CD14-positive monocyte (primary cell): ENCODE data around the gene SLC47A1. TPM values are rescaled to one million over a fixed set of nuclear protein-coding genes. Genes with fewer than 3 reads are reported as not detected.
A peak's percentile ranks its signal among the peaks of the same experiment; 100 is the strongest.
"Not testable (repeated sequence)": the region's sequence is repeated elsewhere in the genome, so short reads cannot be mapped to it uniquely, and the experiment has no call there.

Source experiments
- DNase-seq, 3 donors: peaks; one replicate each; pipeline ENCODE4 v3.0.0-alpha.2; 2011 to 2022
- H2AFZ ChIP-seq: 2 replicates; pipeline ENCODE4 v1.6.0; 2012; ENCODE audit warnings: mild to moderate bottlenecking, low read depth, low read length, inconsistent platforms; ENCODE audit not compliant: insufficient read depth, poor library complexity, severe bottlenecking
- H3K27ac ChIP-seq, 2 donors: 1 replicate in 1 of 2; 2 replicates in 1 of 2; pipeline ENCODE4 v1.5.1; 2012 to 2013; ENCODE audit warnings: low read length in 2 of 2, control low read depth in 1 of 2, inconsistent platforms in 1 of 2, low read depth in 1 of 2, mild to moderate bottlenecking in 1 of 2
- H3K27me3 ChIP-seq, 2 donors: one replicate each; pipeline versions ENCODE4 v1.6.0 to v1.6.1; 2011 to 2013; ENCODE audit warnings: low read length in 2 of 2; ENCODE audit not compliant: control insufficient read depth in 2 of 2, insufficient read depth in 2 of 2
- H3K36me3 ChIP-seq, 2 donors: replicated peaks in 1 of 2; 1 replicate in 1 of 2; 2 replicates in 1 of 2; pipeline versions ENCODE4 v1.5.1 to v1.6.1; 2012 to 2013; ENCODE audit warnings: low read length in 2 of 2, control low read depth in 1 of 2, inconsistent platforms in 1 of 2, mild to moderate bottlenecking in 1 of 2; ENCODE audit not compliant: insufficient read depth in 2 of 2, control insufficient read depth in 1 of 2
- H3K4me1 ChIP-seq, 2 donors: 1 replicate in 1 of 2; 2 replicates in 1 of 2; pipeline versions ENCODE4 v1.5.1 to v1.6.1; 2012 to 2013; ENCODE audit warnings: low read length in 2 of 2, control low read depth in 1 of 2, inconsistent platforms in 1 of 2, mild to moderate bottlenecking in 1 of 2, moderate library complexity in 1 of 2; ENCODE audit not compliant: insufficient read depth in 2 of 2, control insufficient read depth in 1 of 2
- H3K4me2 ChIP-seq: replicated peaks from 2 replicates; pipeline ENCODE3; 2012; ENCODE audit warnings: low read length, moderate library complexity, mild to moderate bottlenecking; ENCODE audit not compliant: poor library complexity, severe bottlenecking; ENCODE audit errors: extremely low read depth
- H3K4me3 ChIP-seq, 3 experiments: fragments of 200-600 bp in 1 of 3; sonication (generic) in 1 of 3; replicated peaks in 1 of 3; 1 replicate in 2 of 3; 2 replicates in 1 of 3; pipeline ENCODE4 v1.5.1; 2011 to 2013; ENCODE audit warnings: low read length in 3 of 3, mild to moderate bottlenecking in 3 of 3, control low read depth in 2 of 3, low read depth in 2 of 3, inconsistent platforms in 1 of 3, moderate library complexity in 1 of 3
- H3K79me2 ChIP-seq: 2 replicates; pipeline ENCODE4 v1.6.0; 2012; ENCODE audit warnings: mild to moderate bottlenecking, control low read depth, inconsistent platforms, low read length, moderate library complexity; ENCODE audit not compliant: insufficient read depth
- H3K9ac ChIP-seq: 2 replicates; pipeline ENCODE4 v1.6.0; 2017; ENCODE audit warnings: low read length, mild to moderate bottlenecking; ENCODE audit not compliant: insufficient read depth, poor library complexity, severe bottlenecking
- H3K9me3 ChIP-seq, 2 donors: replicated peaks in 1 of 2; 1 replicate in 1 of 2; 2 replicates in 1 of 2; pipeline versions ENCODE4 v1.5.1 to v1.6.1; 2012 to 2013; ENCODE audit warnings: low read length in 2 of 2, control low read depth in 1 of 2; ENCODE audit not compliant: control insufficient read depth in 1 of 2, insufficient read depth in 1 of 2
- H4K20me1 ChIP-seq: 2 replicates; pipeline ENCODE4 v1.6.0; 2012; ENCODE audit warnings: mild to moderate bottlenecking, low read length, control low read depth, moderate library complexity; ENCODE audit not compliant: insufficient read depth
- H3K27ac Mint-ChIP-seq, 7 donors: one replicate each; pipeline ENCODE4 v1.8.0; 2020; ENCODE audit warnings: mild to moderate bottlenecking in 7 of 7, mixed read lengths in 7 of 7, moderate library complexity in 6 of 7, inconsistent platforms in 2 of 7
- H3K27me3 Mint-ChIP-seq, 3 donors: one replicate each; pipeline ENCODE4 v1.8.0; 2021 to 2022; ENCODE audit warnings: low read depth in 3 of 3, mild to moderate bottlenecking in 3 of 3, mixed read lengths in 3 of 3, moderate library complexity in 3 of 3, inconsistent platforms in 1 of 3
- H3K36me3 Mint-ChIP-seq, 2 donors: one replicate each; pipeline ENCODE4 v1.8.0; 2020; ENCODE audit warnings: mixed read lengths in 2 of 2, inconsistent platforms in 1 of 2, mild to moderate bottlenecking in 1 of 2
- H3K4me1 Mint-ChIP-seq: one replicate; pipeline ENCODE4 v1.8.0; 2020; ENCODE audit warnings: mild to moderate bottlenecking, mixed read lengths
- H3K4me3 Mint-ChIP-seq, 2 donors: one replicate each; pipeline ENCODE4 v1.8.0; 2020; ENCODE audit warnings: mild to moderate bottlenecking in 2 of 2, mixed read lengths in 2 of 2, moderate library complexity in 1 of 2
- H3K9me3 Mint-ChIP-seq, 7 donors: one replicate each; pipeline ENCODE4 v1.8.0; 2020 to 2022; ENCODE audit warnings: mixed read lengths in 7 of 7, mild to moderate bottlenecking in 6 of 7, moderate library complexity in 6 of 7, inconsistent platforms in 2 of 7
- CTCF ChIP-seq: fragments of 200-600 bp; IDR thresholded peaks from one replicate; pipeline ENCODE4 v1.8.0; 2022; ENCODE audit warnings: antibody characterized with exemption, mild to moderate bottlenecking
- WGBS: methylation state at CpG from one replicate; pipeline ENCODE4 v1.1.5; 2013; ENCODE audit warnings: missing lambda C conversion rate; ENCODE audit not compliant: insufficient coverage; 5-methylcytosine and 5-hydroxymethylcytosine counted together
- intact Hi-C, 2 donors: fragments of 100-400 bp; cut with micrococcal nuclease; formaldehyde crosslinking; loops; one replicate each; pipeline versions ENCODE4 v1.15.0 to v1.15.1; 2023
- polyA plus RNA-seq, 3 donors: library from polyadenylated mRNA; depleted of rRNA in 1 of 3; unstranded in 2 of 3; stranded (reverse) in 1 of 3; fragments of 300-500 nt in 2 of 3; fragments of >200 nt in 1 of 3; fragmentation: Illumina TruSeq in 2 of 3; gene quantifications; 1 replicate in 2 of 3; 2 replicates in 1 of 3; pipeline ENCODE4 v1.2.3, GENCODE V29; 2012 to 2021

The SLC47A1 gene
- polyA plus RNA-seq, 3 donors = 0.44 to 2.0 (median 0.49) TPM

GRCh38 chr17:19582152-19582551 is 48.5 kb downstream of the SLC47A1 start:
- H4K20me1 ChIP-seq, H3K4me3 Mint-ChIP-seq, H3K4me1 Mint-ChIP-seq, DNase-seq, H3K36me3 Mint-ChIP-seq, H3K4me3 ChIP-seq, intact Hi-C loops, H3K36me3 ChIP-seq, H3K27ac ChIP-seq, H3K9ac ChIP-seq, H3K79me2 ChIP-seq, H3K9me3 Mint-ChIP-seq, H3K4me2 ChIP-seq, H2AFZ ChIP-seq, H3K9me3 ChIP-seq: not testable (repeated sequence)
- peaks cover 9 to 25% of the 10 kb centered on the region in 2 donors for H3K27me3 ChIP-seq
- 97% methylated on average over 9 of the region's 13 CpGs for WGBS
- Mint-ChIP-seq H3K27ac (peak overlapping the region in 1 of 7 donors; percentile 0), H3K27me3 (peaks cover 17 to 34% (median 34%) of the 10 kb centered on the region in 3 donors)
- peaks cover 7 to 12% of the 10 kb centered on the region in 2 donors for H3K4me1 ChIP-seq

- peaks cover 7 to 21% of the 10 kb centered on the region in 2 donors for H3K27me3 ChIP-seq
- no peaks in the 10 kb centered on the region for H3K79me2 ChIP-seq
- H3K4me1 Mint-ChIP-seq = peaks cover 5% of the 10 kb centered on the region
- no peak overlapping the region for H3K4me3 ChIP-seq
- no peak for TF ChIP-seq CTCF
- no peak overlapping the region for H3K4me2 ChIP-seq
- H3K36me3 ChIP-seq = no peaks in the 10 kb centered on the region
- peak overlapping the region in 1 of 7 donors; percentile 7 for H3K27ac Mint-ChIP-seq
- no peak overlapping the region for H2AFZ ChIP-seq
- H3K9ac ChIP-seq = no peak overlapping the region
- 98% methylated on average over 4 of the region's 8 CpGs for WGBS
- H3K36me3 Mint-ChIP-seq = peaks cover 0 to 4% of the 10 kb centered on the region in 2 donors
- no peaks in the 10 kb centered on the region for H3K9me3 ChIP-seq
- H3K27ac ChIP-seq = no peak overlapping the region
- intact Hi-C loops = no loop called here
- H3K9me3 Mint-ChIP-seq = peaks cover 0 to 4% (median 0%) of the 10 kb centered on the region in 7 donors
- no peaks in the 10 kb centered on the region for H4K20me1 ChIP-seq
- peaks cover 7 to 12% of the 10 kb centered on the region in 2 donors for H3K4me1 ChIP-seq
- peaks cover 15 to 30% (median 29%) of the 10 kb centered on the region in 3 donors for H3K27me3 Mint-ChIP-seq
- no peak overlapping the region for H3K4me3 Mint-ChIP-seq
- no peak for DNase-seq
Measured at GRCh38 chr17:19583871-19584270, 50.2 kb downstream of the SLC47A1 start.
